HG03159 (cell line): ENCODE data around the gene GCH1.
"Not testable (repeated sequence)": the region's sequence is repeated elsewhere in the genome, so short reads cannot be mapped to it uniquely, and the experiment has no call there.

Experiments
- ATAC-seq: cut with Tn5 transposase; IDR thresholded peaks from one replicate; pipeline ENCODE4 v1.9.1; 2021; ENCODE audit warnings: mild to moderate bottlenecking, moderate library complexity; ENCODE audit not compliant: unreplicated experiment

The GCH1 gene

GRCh38 chr14:54875648-54876047, 27.0 kb downstream of the GCH1 start:
- ATAC-seq, result not testable (repeated sequence)

DNA sequence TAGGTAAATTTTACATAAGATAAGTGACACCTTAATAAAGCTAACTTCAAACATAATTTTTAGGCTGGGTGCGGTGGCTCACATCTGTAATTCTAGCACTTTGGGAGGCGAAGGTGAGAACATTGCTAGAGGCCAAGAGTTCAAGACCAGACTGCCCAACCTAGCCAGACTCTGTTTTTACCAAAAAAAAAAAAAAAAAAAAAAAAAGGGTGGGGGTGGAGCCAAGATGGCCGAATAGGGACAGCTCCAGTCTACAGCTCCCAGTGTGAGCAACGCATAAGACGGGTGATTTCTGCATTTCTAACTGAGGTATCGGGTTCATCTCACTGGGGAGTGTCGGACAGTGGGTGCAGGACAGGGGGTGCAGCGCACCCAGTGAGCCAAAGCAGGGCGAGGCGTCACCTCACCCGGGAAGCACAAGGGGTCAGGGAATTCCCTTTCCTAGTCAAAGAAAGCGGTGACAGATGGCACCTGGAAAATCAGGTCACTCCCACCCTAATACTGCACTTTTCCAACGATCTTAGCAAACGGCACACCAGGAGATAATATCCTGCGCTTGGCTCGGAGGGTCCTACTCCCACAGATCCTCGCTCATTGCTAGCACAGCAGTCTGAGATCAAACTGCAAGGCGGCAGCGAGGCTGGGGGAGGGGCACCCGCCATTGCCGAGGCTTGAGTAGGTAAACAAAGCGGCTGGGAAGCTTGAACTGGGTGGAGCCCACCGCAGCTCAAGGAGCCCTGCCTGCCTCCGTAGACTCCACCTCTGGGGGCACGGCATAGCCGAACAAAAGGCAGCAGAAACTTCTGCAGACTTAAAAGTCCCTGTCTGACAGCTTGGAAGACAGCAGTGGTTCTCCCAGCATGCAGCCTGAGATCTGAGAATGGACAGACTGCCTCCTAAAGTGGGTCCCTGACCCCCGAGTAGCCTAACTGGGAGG, 32.2 kb downstream of the GCH1 start:
- ATAC-seq, result not testable (repeated sequence)

DNA sequence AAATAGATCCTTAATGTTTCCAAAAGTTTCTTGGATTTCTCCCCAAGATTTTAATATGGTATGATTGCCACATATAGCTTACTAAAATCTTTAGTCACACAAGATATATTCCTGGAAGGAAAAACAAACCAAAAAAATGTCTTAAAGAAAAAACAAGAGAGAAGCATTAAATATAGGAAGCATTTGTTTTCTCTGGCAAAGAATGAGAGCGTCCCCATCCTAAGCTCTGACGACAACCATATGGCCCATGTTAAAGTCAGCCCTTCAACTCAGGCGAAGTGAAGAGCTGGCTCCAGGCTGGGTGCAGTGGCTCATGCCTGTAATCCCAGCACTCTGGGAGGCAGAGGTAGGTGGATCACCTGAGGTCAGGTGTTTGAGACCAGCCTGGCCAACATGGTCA, 35.6 kb downstream of the GCH1 start:
- ATAC-seq, result no peak

DNA sequence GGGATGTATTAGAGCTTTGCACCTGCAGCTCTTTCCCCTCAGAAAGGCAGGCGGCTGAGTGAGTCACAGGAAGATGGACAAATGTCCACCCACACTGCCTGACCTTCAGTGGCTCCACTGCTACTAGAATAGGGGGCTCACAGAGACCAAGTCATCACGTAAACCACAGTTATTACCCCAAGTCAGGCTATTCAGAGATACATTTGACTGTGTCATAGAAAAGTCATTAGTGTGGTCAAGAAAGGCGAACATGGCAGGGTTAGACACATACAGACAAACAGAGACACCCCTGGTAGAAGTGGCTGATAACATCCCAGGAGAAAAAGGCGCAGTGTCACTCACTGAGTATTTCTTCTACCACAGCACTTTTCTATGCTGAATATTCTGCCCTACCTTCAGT, 36.0 kb downstream of the GCH1 start:
- no peak for ATAC-seq

GRCh38 chr14:54864526-54864925, 38.1 kb downstream of the GCH1 start:
- no peak for ATAC-seq

DNA sequence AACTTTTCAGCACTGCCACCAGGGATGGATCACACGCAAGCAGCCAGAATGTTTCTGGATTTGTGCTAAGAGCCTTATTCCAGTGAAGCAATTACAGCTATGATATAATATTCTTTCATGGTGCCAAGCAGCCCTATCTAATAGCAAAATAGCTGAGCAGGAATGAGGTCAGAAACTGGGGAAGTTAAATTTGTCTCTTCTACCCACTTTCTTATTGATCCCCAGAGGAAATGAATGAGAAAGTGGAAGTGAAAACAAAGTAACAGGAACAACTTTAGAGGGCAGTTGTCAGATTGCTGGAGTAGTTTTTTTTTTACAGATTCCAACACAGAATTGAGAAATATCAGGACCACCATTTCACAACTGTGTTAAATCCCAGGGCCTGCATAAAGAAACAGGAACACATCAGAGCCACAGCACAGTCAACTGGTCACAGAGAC, 44.8 kb downstream of the GCH1 start:
- peak; percentile 68 for ATAC-seq

DNA sequence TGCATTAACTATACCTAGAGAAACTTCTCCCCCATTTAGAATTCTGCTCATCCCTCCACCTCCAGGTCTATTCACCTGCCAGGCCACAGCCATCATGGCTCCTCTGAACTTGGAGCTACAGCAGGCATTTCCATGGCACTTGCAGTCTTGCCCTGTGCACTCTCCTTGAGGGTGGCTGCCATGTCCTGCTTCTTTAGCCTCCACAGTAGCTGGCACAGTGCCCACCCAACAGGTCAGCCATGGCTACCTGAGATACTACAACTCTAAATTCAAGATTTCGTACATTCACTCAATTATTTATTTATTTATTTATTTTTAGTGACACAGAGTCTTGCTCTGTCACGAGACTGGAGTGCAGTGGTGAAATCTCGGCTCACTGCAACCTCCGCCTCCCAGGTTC, 46.5 kb downstream of the GCH1 start:
- ATAC-seq, result no peak

DNA sequence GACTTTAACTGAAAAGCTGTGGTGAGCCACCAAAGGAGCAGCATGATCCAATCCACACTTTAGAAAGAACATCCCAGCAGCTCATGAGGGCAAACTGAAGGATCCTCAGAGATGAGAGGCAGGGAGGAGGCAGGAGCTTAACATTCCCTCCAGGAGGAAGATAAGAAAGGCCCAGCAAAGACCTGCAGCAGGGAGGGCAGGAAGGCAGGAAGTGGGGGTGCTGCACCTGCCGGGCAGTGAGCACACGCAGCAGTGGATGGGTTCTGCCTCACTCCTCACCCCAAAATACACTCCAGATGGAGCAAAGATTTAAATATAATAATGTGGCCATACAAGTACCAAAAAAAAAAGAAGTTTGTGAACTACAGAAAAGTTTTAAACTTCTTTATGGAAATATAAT, 48.4 kb downstream of the GCH1 start:
- ATAC-seq, result no peak

GRCh38 chr14:54853339-54853738, 49.3 kb downstream of the GCH1 start:
- ATAC-seq, result no peak

- ATAC-seq, result no peak
These were observed 50.4 kb downstream of the GCH1 start for GRCh38 chr14:54852215-54852614.

GRCh38 chr14:54848910-54849309, 53.7 kb downstream of the GCH1 start:
- ATAC-seq, result no peak

- ATAC-seq, result no peak
These were observed 57.0 kb downstream of the GCH1 start for GRCh38 chr14:54845641-54846040.

GRCh38 chr14:54844479-54844878, 58.1 kb downstream of the GCH1 start:
- no peak for ATAC-seq

GRCh38 chr14:54840798-54841197, 61.8 kb downstream of the GCH1 start:
- no peak for ATAC-seq

DNA sequence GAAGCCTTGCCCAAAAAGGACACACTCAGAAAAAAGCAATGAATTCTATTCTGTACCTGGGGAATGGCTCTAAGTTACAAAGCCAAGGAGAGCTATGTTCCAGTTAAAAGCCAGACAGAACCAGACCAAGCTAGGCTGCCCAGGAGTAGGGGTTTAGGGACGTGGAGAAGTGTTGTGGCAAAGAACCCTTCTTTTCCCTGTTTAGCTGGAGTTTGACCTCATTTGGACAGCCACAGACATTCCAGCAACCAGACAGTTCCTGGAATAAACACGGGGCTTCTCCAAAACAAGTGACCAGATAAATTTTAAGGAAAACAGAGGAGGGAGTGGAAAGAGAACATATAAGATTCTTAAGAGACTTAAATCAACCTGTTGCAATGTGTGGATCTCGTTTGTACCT, 62.3 kb downstream of the GCH1 start:
- no peak for ATAC-seq

GRCh38 chr14:54839701-54840119, 62.9 kb downstream of the GCH1 start:
- no peak for ATAC-seq

DNA sequence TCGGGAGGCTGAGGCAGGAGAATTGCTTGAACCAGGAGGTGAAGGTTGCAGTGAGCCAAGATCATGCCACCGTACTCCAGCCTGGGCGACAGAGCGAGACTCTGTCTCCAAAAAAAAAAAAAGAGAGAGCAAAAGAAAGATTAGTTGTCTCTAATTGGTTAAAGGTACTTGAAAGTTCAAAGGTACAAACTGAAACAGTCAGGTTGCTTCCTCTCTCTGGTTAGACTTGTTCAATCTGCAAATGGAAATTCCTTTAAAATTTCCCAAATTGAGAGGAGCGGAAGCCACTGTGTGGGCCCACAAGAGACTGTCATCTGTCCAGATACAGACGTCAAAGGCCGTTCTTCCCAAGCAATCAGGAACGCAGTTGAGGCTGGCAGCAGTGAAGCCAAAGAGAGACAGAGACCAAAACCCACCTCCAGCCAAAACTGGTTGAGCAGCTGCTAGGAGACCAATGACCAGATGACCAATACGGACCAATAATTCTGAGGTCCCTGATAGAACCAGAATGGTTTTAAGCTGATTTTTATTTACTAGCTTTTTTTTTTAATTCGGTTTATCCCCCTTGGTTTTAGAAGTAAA, 63.6 kb downstream of the GCH1 start:
- ATAC-seq, result no peak

GRCh38 chr14:54837508-54838149, 65.0 kb downstream of the GCH1 start:
- ATAC-seq, result no peak

DNA sequence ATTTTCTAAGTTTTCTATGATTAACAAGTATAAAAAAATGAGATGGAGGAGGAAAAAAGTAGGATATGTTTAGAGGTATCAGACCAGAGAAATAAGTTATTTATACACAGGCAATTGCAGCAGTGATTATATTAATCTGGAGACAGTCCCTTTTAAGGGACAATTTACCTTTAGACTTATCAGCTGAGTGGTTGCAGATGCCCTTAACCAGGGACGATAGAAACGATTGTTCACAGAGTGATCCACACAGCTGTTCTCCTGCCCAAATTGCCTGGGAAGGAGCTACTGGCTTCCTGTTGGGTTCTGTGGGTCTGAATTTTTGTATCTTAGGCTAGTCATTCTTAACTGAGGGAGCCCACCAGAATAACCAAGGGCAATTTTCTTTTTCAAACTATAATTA, 66.4 kb downstream of the GCH1 start:
- no peak for ATAC-seq

DNA sequence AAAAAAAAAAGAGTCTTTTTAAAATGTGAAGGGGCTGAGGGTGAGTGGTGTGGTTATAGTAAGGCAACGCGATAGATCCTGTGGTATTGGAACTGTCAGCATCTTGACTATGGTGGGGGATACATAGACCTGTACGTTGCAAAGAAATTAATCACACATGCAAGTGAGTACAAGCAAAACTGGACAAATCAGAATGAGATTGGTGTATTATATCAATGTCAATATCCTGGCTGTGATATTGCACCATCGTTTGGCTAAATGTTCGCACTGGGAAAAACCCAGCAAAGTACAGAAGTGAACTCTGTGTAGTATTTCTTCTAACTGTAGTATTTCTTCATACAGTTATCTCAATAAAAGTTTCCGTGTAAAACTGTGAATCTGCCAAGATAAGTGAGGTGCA, 67.9 kb downstream of the GCH1 start:
- no peak for ATAC-seq

GRCh38 chr14:54834081-54834480, 68.5 kb downstream of the GCH1 start:
- no peak for ATAC-seq

- ATAC-seq, result no peak
These were observed 72.0 kb downstream of the GCH1 start for GRCh38 chr14:54830650-54831049.
